OCI-LY1 (cell line): ENCODE results near the gene AAR2.

Experiments used
- H2AFZ ChIP-seq: fragments of 200-600 bp; sonication (generic), shearing (Covaris generic); 2 replicates; pipeline ENCODE4 v1.6.0; 2014; ENCODE audit warnings: antibody characterized with exemption, mild to moderate bottlenecking, low read length
- H3F3A ChIP-seq: fragments of 200-600 bp; sonication (generic), shearing (Covaris generic); 2 replicates; pipeline ENCODE4 v1.6.0; 2014; ENCODE audit warnings: mild to moderate bottlenecking, antibody characterized with exemption, low read length, moderate library complexity; ENCODE audit not compliant: insufficient read depth
- H3K27ac ChIP-seq: fragments of 200-600 bp; sonication (generic); 2 replicates; pipeline ENCODE4 v1.5.1; 2014; ENCODE audit warnings: low read length, mixed run types, mild to moderate bottlenecking, low read depth; ENCODE audit not compliant: poor library complexity, severe bottlenecking
- H3K27me3 ChIP-seq: fragments of 200-600 bp; sonication (generic); 2 replicates; pipeline ENCODE4 v1.6.0; 2014; ENCODE audit warnings: antibody characterized with exemption, mild to moderate bottlenecking, low read length, moderate library complexity; ENCODE audit not compliant: insufficient read depth
- H3K36me3 ChIP-seq: fragments of 200-600 bp; sonication (generic); 2 replicates; pipeline ENCODE4 v1.6.1; 2014; ENCODE audit warnings: mild to moderate bottlenecking, antibody characterized with exemption, low read length, moderate library complexity, mixed read lengths; ENCODE audit not compliant: insufficient read depth
- H3K4me1 ChIP-seq: fragments of 200-600 bp; sonication (generic); 2 replicates; pipeline ENCODE4 v1.5.1; 2014; ENCODE audit warnings: mild to moderate bottlenecking, low read length, moderate library complexity; ENCODE audit not compliant: insufficient read depth, severe bottlenecking
- H3K4me2 ChIP-seq: fragments of 200-600 bp; sonication (generic), shearing (Covaris generic); 2 replicates; pipeline ENCODE4 v1.6.1; 2014; ENCODE audit warnings: low read length
- H3K4me3 ChIP-seq: fragments of 200-600 bp; sonication (generic); 2 replicates; pipeline ENCODE4 v1.5.1; 2014; ENCODE audit warnings: low read length, low read depth, mild to moderate bottlenecking, mixed read lengths; ENCODE audit not compliant: poor library complexity, severe bottlenecking
- H3K79me2 ChIP-seq: fragments of 200-600 bp; shearing (Covaris generic); 2 replicates; pipeline ENCODE4 v1.6.1; 2016; ENCODE audit warnings: mixed run types, low read length, mixed read lengths; ENCODE audit not compliant: insufficient read depth
- H3K9ac ChIP-seq: fragments of 200-600 bp; sonication (generic), shearing (Covaris generic); 2 replicates; pipeline ENCODE4 v1.6.1; 2014; ENCODE audit warnings: mild to moderate bottlenecking, low read length, mixed read lengths
- H3K9me2 ChIP-seq: fragments of 200-600 bp; sonication (generic), shearing (Covaris generic); 2 replicates; pipeline ENCODE4 v1.6.1; 2014; ENCODE audit warnings: low read depth, mild to moderate bottlenecking, low read length, mixed read lengths
- H3K9me3 ChIP-seq: fragments of 200-600 bp; shearing (Covaris generic); 2 replicates; pipeline ENCODE4 v1.6.1; 2014; ENCODE audit warnings: low read length, mixed read lengths
- H4K20me1 ChIP-seq: fragments of 200-600 bp; sonication (generic), shearing (Covaris generic); 2 replicates; pipeline ENCODE4 v1.6.0; 2016; ENCODE audit warnings: mild to moderate bottlenecking, low read length; ENCODE audit not compliant: insufficient read depth
- EZH2 ChIP-seq: fragments of 200-600 bp; sonication (generic), shearing (Covaris generic); IDR thresholded peaks from 2 replicates; pipeline ENCODE4 v1.8.0; 2017; ENCODE audit warnings: borderline replicate concordance, mixed run types, mild to moderate bottlenecking, antibody characterized with exemption, low read length, moderate library complexity, mixed read lengths
- TF ChIP-seq, protein P1 (sequence below): fragments of 200-600 bp; sonication (generic), shearing (Covaris generic); IDR thresholded peaks from 2 replicates; pipeline ENCODE4 v1.5.1; 2017; ENCODE audit warnings: mild to moderate bottlenecking, antibody characterized with exemption, low read length, moderate library complexity, mixed read lengths

Gene AAR2

DNA sequence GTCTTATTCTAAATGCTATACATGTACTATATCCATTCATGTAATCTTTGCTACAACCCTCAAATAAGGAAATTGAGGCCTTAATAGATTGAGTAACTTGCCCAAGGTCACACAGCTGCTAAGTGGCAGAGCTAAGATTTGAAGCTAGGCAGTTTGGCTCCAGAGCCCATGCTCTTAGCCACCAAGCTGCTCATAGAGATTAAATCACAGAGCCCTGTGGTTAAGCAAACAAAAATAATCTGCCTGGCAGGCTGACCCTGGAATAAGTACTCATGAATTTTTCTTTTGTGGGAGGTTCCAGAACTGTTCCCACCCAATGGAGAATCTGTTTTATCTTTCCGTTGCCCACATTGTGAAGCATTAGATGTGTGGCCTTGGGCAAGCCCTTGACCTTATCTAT, 7.4 kb downstream of the AAR2 start:
- no peaks in the 10 kb centered on the region for H3K9me2 ChIP-seq
- no peak overlapping the region for H2AFZ ChIP-seq
- H3K79me2 ChIP-seq = peaks cover 2% of the 10 kb centered on the region; the same call in 1 of the 2 replicates
- H3K9me3 ChIP-seq = no peaks in the 10 kb centered on the region
- no peaks in the 10 kb centered on the region for H3K4me1 ChIP-seq
- no peaks in the 10 kb centered on the region for H3K27me3 ChIP-seq
- no peaks in the 10 kb centered on the region for H4K20me1 ChIP-seq
- no peak overlapping the region for H3K4me3 ChIP-seq
- TF ChIP-seq, protein P1, sequence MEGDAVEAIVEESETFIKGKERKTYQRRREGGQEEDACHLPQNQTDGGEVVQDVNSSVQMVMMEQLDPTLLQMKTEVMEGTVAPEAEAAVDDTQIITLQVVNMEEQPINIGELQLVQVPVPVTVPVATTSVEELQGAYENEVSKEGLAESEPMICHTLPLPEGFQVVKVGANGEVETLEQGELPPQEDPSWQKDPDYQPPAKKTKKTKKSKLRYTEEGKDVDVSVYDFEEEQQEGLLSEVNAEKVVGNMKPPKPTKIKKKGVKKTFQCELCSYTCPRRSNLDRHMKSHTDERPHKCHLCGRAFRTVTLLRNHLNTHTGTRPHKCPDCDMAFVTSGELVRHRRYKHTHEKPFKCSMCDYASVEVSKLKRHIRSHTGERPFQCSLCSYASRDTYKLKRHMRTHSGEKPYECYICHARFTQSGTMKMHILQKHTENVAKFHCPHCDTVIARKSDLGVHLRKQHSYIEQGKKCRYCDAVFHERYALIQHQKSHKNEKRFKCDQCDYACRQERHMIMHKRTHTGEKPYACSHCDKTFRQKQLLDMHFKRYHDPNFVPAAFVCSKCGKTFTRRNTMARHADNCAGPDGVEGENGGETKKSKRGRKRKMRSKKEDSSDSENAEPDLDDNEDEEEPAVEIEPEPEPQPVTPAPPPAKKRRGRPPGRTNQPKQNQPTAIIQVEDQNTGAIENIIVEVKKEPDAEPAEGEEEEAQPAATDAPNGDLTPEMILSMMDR = no peak
- no peak for TF ChIP-seq EZH2
- H3K9ac ChIP-seq = no peak overlapping the region
- H3F3A ChIP-seq = no peaks in the 10 kb centered on the region
- no peak overlapping the region for H3K4me2 ChIP-seq
- H3K36me3 ChIP-seq = peaks cover 95% of the 10 kb centered on the region
- no peak overlapping the region for H3K27ac ChIP-seq

DNA sequence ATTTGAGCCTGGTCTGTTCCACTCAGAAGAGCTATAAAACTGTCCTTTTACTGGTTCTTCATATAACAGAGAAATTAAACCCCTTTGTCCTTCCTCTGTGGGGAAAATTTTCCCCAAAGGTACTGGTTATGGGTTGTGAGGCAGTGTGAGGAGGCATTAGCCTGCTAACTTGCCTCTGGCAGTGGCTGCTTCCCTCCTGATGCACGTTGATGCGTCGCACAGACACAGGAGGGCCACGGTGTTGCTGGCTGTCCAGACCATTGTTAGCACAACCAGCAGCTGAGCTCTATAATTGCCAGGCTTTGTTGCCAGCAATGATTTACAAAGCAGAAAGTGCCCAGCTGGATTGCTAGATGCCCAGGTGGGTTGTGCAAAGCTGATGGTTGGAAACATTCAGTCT, 10.1 kb downstream of the AAR2 start:
- Histone ChIP-seq H3K9me3 (no peaks in the 10 kb centered on the region), H3K4me3 (no peak overlapping the region), H3K36me3 (peaks cover 92% of the 10 kb centered on the region), H3F3A (no peaks in the 10 kb centered on the region), H3K4me1 (no peaks in the 10 kb centered on the region), H2AFZ (no peak overlapping the region), H3K27me3 (no peaks in the 10 kb centered on the region), H4K20me1 (no peaks in the 10 kb centered on the region), H3K79me2 (no peaks in the 10 kb centered on the region), H3K27ac (no peak overlapping the region), H3K9me2 (no peaks in the 10 kb centered on the region), H3K4me2 (no peak overlapping the region), H3K9ac (no peak overlapping the region)
- TF ChIP-seq, protein P1 = no peak
- no peak for TF ChIP-seq EZH2

DNA sequence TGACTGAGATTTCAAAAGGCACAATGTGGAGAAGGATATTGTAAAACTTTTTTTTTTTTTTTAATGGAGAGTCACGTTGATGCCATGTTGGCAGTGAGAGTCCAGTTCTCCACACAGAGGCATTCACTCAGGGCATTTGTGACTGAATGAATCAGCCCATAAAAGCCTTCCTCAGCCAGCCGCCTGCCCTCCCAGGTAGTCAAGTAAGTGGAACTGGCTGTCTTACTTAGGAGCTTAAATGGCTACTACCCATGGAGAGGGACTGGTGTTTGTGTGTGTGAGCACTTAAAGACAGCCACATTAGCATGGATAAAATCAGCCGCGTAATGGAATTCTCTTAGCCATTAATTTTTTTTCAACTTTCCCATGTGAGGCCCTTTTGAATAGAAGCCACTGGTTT, 12.6 kb downstream of the AAR2 start:
- no peaks in the 10 kb centered on the region for H3F3A ChIP-seq
- peaks cover 91% of the 10 kb centered on the region for H3K36me3 ChIP-seq

More for the DNA sequence above, 12.6 kb downstream of the AAR2 start:
- Histone ChIP-seq H2AFZ (no peak overlapping the region), H3K9ac (no peak overlapping the region), H4K20me1 (no peaks in the 10 kb centered on the region), H3K27ac (no peak overlapping the region), H3K79me2 (no peaks in the 10 kb centered on the region), H3K9me3 (no peaks in the 10 kb centered on the region), H3K4me2 (no peak overlapping the region), H3K9me2 (no peaks in the 10 kb centered on the region), H3K4me3 (no peak overlapping the region), H3K27me3 (no peaks in the 10 kb centered on the region), H3K4me1 (no peaks in the 10 kb centered on the region)
- TF ChIP-seq EZH2 = no peak
- TF ChIP-seq, protein P1 = no peak
